ENCODE data around the gene ZNF174. TPM values are rescaled to one million over a fixed set of nuclear protein-coding genes. Genes with fewer than 3 reads are reported as not detected.

ZNF174 gene
- total and polyA plus RNA-seq, 2 of the 8 experiments (the other 6 are each of a cell fraction or from before 2014, with no cell fraction given) = 9.1 to 12.7 TPM

GRCh38 chr16:3383045-3383448 is 18.0 kb upstream of the ZNF174 start:
- Histone ChIP-seq H3K79me1 (ENCODE audit: low read depth, low read length) (no peaks in the 10 kb centered on the region), H2BK5ac (ENCODE audit: low read depth, low read length) (no peak overlapping the region), H2AK5ac (ENCODE audit: low read depth, low read length) (no peak overlapping the region), H3K79me2 (ENCODE audit: control insufficient read depth in 1 of 2, insufficient read depth in 2 of 2, low read length in 2 of 2) (no peaks in the 10 kb centered on the region), H4K91ac (replicated peaks; ENCODE audit: insufficient read length, low read length) (no peak overlapping the region), H3K4ac (replicated peaks; ENCODE audit: insufficient read length, low read depth, low read length) (no peak overlapping the region), H3K9ac (replicated peaks in 1 of 4; ENCODE audit: extremely low read depth in 1 of 4, low read depth in 3 of 4, low read length in 3 of 4) (no peak overlapping the region), H3K27ac (ENCODE audit: low read depth, low read length) (no peak overlapping the region), H3K4me3 (ENCODE audit: extremely low read depth in 1 of 4, insufficient read depth in 2 of 4, low read depth in 3 of 4, low read length in 4 of 4) (peak overlapping the region in 1 of 4 experiments; percentile 24; a peak in 1 of 8 replicates), H3K18ac (ENCODE audit: extremely low read depth, low read length) (no peak overlapping the region), H4K20me1 (replicated peaks in 1 of 2; ENCODE audit: control insufficient read depth in 1 of 2, insufficient read depth in 2 of 2, low read length in 2 of 2) (no peaks in the 10 kb centered on the region), H3K4me2 (ENCODE audit: insufficient read depth in 1 of 2, low read depth in 2 of 2, low read length in 2 of 2) (no peak overlapping the region), H3K14ac (ENCODE audit: insufficient read length) (no peak overlapping the region), H4K8ac (ENCODE audit: extremely low read depth, insufficient read depth, low read length) (no peak overlapping the region), H3K23me2 (ENCODE audit: low read depth, low read length) (no peaks in the 10 kb centered on the region), H3K27me3 (replicated peaks in 1 of 4; ENCODE audit: control insufficient read depth in 3 of 4, extremely low read depth in 1 of 4, insufficient read depth in 3 of 4, low read length in 3 of 4) (no peaks in the 10 kb centered on the region), H2BK120ac (replicated peaks; ENCODE audit: low read depth, low read length) (no peak overlapping the region), H2BK20ac (ENCODE audit: low read length) (no peak overlapping the region), H3K23ac (ENCODE audit: insufficient read length) (no peak overlapping the region), H3K56ac (replicated peaks; ENCODE audit: insufficient read length, low read depth, low read length) (no peak overlapping the region), H3K4me1 (replicated peaks in 1 of 4; ENCODE audit: control insufficient read depth in 3 of 4, insufficient read depth in 4 of 4, low read length in 3 of 4) (no peaks in the 10 kb centered on the region), H3K36me3 (ENCODE audit: control insufficient read depth in 2 of 4, insufficient read depth in 4 of 4, low read length in 3 of 4) (peaks cover 17 to 53% (median 34%) of the 10 kb centered on the region in 4 experiments), H2AFZ (ENCODE audit: low read length) (no peak overlapping the region), H2BK12ac (ENCODE audit: low read depth, low read length) (no peak overlapping the region), H2BK15ac (ENCODE audit: low read length) (no peak overlapping the region), H4K5ac (ENCODE audit: insufficient read length, low read depth, low read length) (no peak overlapping the region), H3K9me3 (ENCODE audit: insufficient read depth in 2 of 2, low read depth in 1 of 2, low read length in 1 of 2) (peaks cover 64 to 68% of the 10 kb centered on the region in 2 experiments)
- ChIA-PET POLR2A (ENCODE audit: partially characterized antibody) (interaction anchor here (0.8 to 2.0 kb wide), 3 partner anchors 10 to 94 kb away, joined by 3 to 8 read pairs (median 3); partner anchors contain the start of genes ZNF174 and ZSCAN32), CTCF (ENCODE audit: partially characterized antibody) (interaction anchor here (0.7 kb wide), 1 partner anchor 18 kb away, joined by 3 read pairs; the partner anchor contains the start of gene ZNF174)
- 94% methylated on average over 10 of the region's 10 CpGs; no CpG with 5 or more reads in 1 of the 2 experiments for WGBS, 2 experiments (ENCODE audit: extremely low coverage in 1 of 2, insufficient coverage in 1 of 2, insufficient read length in 1 of 2, insufficient replicate concordance in 2 of 2, low coverage in 1 of 2, low lambda C conversion rate in 2 of 2, missing lambda C conversion rate in 1 of 2)
- DNase-seq (ENCODE audit: low read depth in 1 of 2, low spot score in 2 of 2) (no peak), FAIRE-seq (no peak)
- TF ChIP-seq CBX5 (IDR thresholded peaks at IDR 0.05; ENCODE audit: low read depth, low read length) (0 out of 2 replicates have a peak, but pooled peaks have one; percentile 69), YY1 (IDR thresholded peaks at IDR 0.05; ENCODE audit: low read depth, low read length) (no peak)

All from H1 (cell line).